Endodermal cell (in vitro differentiated cells): Measurements from ENCODE around the gene SYCN. TPM values are rescaled to one million over a fixed set of nuclear protein-coding genes. Genes with fewer than 3 reads are reported as not detected.
"Not testable (repeated sequence)": the region's sequence is repeated elsewhere in the genome, so short reads cannot be mapped to it uniquely, and the experiment has no call there.

Experiments used
- DNase-seq: peaks from one replicate; pipeline ENCODE4 v3.0.0-alpha.2; 2017
- H3K27ac ChIP-seq: 2 replicates; pipeline ENCODE4 v1.5.1; 2013; ENCODE audit warnings: mild to moderate bottlenecking, low read depth, low read length, moderate library complexity
- H3K27me3 ChIP-seq: 2 replicates; pipeline ENCODE4 v1.6.1; 2013; ENCODE audit warnings: mild to moderate bottlenecking, low read length, moderate library complexity; ENCODE audit not compliant: insufficient read depth, control insufficient read depth, poor library complexity, severe bottlenecking
- H3K36me3 ChIP-seq: 2 replicates; pipeline ENCODE4 v1.7.0; 2013; ENCODE audit warnings: mild to moderate bottlenecking, low read length, moderate library complexity; ENCODE audit not compliant: control insufficient read depth, insufficient read depth
- H3K4me1 ChIP-seq: one replicate; pipeline ENCODE4 v1.7.0; 2013; ENCODE audit warnings: low read length; ENCODE audit not compliant: control insufficient read depth, insufficient read depth
- H3K4me3 ChIP-seq: 2 replicates; pipeline ENCODE4 v1.5.1; 2013; ENCODE audit warnings: mild to moderate bottlenecking, low read length, moderate library complexity
- H3K9ac ChIP-seq: 2 replicates; pipeline ENCODE4 v1.6.1; 2013; ENCODE audit warnings: mild to moderate bottlenecking, low read length, moderate library complexity; ENCODE audit not compliant: poor library complexity, severe bottlenecking; ENCODE audit errors: extremely low read depth
- H3K9me3 ChIP-seq: 2 replicates; pipeline ENCODE4 v1.6.1; 2013; ENCODE audit warnings: mild to moderate bottlenecking, low read length, moderate library complexity; ENCODE audit not compliant: control insufficient read depth
- H3K27ac Mint-ChIP-seq: 2 replicates; pipeline ENCODE4 v1.8.0; 2020; ENCODE audit warnings: mixed read lengths
- H3K27me3 Mint-ChIP-seq: 2 replicates; pipeline ENCODE4 v1.8.0; 2021; ENCODE audit warnings: mild to moderate bottlenecking, mixed read lengths; ENCODE audit not compliant: insufficient read depth
- H3K36me3 Mint-ChIP-seq: 2 replicates; pipeline ENCODE4 v1.8.0; 2020; ENCODE audit warnings: low read depth, mixed read lengths
- H3K4me1 Mint-ChIP-seq: 2 replicates; pipeline ENCODE4 v1.8.0; 2020; ENCODE audit warnings: mixed read lengths
- H3K4me3 Mint-ChIP-seq: 2 replicates; pipeline ENCODE4 v1.8.0; 2020; ENCODE audit warnings: mild to moderate bottlenecking, moderate library complexity, mixed read lengths
- H3K9me3 Mint-ChIP-seq: 2 replicates; pipeline ENCODE4 v1.8.0; 2020; ENCODE audit warnings: mild to moderate bottlenecking, mixed read lengths
- WGBS, 2 experiments: methylation state at CpG; one replicate each; pipeline versions ENCODE4 v1.1.5 to v1.1.7; 2013; ENCODE audit warnings: missing lambda C conversion rate in 2 of 2, mixed read lengths in 1 of 2; ENCODE audit not compliant: insufficient coverage in 1 of 2, insufficient read length in 1 of 2; 5-methylcytosine and 5-hydroxymethylcytosine counted together
- total RNA-seq, 2 donors: library from RNA; stranded (reverse); fragmentation: NEBNext Ultra II Directional in 1 of 2; extraction: Animal tissue kit (Norgen Biotek cat#: 25700) in 1 of 2; gene quantifications; 2 replicates in 1 of 2; 3 replicates in 1 of 2; pipeline ENCODE4 v1.2.1, GENCODE V29; 2021
- TF ChIP-seq, protein P1 (sequence below): fragments of 200-600 bp; sonication (generic); conservative IDR thresholded peaks from 2 replicates; pipeline ENCODE4 v1.5.0; 2021; ENCODE audit warnings: antibody characterized with exemption, mild to moderate bottlenecking

The SYCN gene
- total RNA-seq, 2 donors from 2014 or later, result not detected

DNA sequence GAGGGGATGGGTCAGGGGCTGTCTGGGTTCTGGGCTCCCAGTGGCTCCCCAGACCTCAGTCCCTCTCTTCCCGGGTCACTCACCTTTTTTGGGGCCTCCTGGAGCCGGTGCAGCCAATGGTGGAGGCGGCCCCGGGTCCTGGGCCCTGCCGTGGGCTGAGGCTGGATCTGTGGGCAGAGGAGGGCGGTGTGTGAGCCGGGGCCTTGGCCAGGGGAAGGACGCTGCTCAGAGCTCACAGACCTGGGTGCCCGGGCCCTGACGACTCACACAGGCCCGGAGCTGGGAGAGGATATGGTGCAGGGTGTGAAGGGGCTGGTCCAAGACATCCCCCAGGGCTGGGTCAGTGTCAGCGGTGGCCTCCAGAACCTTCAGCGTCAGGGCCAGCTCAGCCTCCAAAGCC lies 39.7 kb upstream of the SYCN start:
- H3K4me1 ChIP-seq, H3K36me3 ChIP-seq, H3K4me1 Mint-ChIP-seq, H3K9me3 ChIP-seq, H3K4me3 ChIP-seq, H3K36me3 Mint-ChIP-seq, H3K9ac ChIP-seq, H3K4me3 Mint-ChIP-seq, DNase-seq, H3K27ac Mint-ChIP-seq, H3K27ac ChIP-seq, H3K9me3 Mint-ChIP-seq: not testable (repeated sequence)
- WGBS, 2 experiments, result 91% methylated on average over 7 to 12 of the region's 13 CpGs
- peaks cover 31% of the 10 kb centered on the region for H3K27me3 ChIP-seq
- H3K27me3 Mint-ChIP-seq, result peaks cover 67% of the 10 kb centered on the region

DNA sequence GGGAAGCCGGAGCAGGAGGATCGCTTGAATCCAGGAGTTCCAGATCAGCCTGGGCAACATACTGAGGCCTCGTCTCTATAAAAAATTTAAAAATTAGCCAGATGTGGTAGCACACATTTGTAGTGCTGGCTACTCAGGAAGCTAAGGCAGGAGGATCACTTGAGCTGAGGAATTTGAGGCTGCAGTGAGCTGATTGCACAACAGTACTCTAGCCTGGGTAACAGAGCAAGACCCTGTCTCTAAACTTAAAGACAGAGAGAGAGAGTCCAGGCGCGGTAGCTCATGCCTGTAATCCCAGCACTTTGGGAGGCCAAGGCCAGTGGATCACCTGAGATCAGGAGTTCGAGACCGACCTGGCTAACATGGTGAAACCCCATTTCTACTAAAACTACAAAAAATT lies 36.4 kb upstream of the SYCN start:
- H3K9ac ChIP-seq, result no peak overlapping the region
- DNase-seq, result no peak
- no peaks in the 10 kb centered on the region for H3K4me1 Mint-ChIP-seq
- H3K36me3 Mint-ChIP-seq, result no peaks in the 10 kb centered on the region
- H3K4me3 ChIP-seq, result no peak overlapping the region
- H3K4me3 Mint-ChIP-seq, result no peak overlapping the region
- peaks cover 65% of the 10 kb centered on the region for H3K27me3 Mint-ChIP-seq
- no peak overlapping the region for H3K27ac Mint-ChIP-seq
- H3K27ac ChIP-seq, result no peak overlapping the region
- no peaks in the 10 kb centered on the region for H3K9me3 ChIP-seq
- H3K4me1 ChIP-seq, result no peaks in the 10 kb centered on the region
- TF ChIP-seq, protein P1, sequence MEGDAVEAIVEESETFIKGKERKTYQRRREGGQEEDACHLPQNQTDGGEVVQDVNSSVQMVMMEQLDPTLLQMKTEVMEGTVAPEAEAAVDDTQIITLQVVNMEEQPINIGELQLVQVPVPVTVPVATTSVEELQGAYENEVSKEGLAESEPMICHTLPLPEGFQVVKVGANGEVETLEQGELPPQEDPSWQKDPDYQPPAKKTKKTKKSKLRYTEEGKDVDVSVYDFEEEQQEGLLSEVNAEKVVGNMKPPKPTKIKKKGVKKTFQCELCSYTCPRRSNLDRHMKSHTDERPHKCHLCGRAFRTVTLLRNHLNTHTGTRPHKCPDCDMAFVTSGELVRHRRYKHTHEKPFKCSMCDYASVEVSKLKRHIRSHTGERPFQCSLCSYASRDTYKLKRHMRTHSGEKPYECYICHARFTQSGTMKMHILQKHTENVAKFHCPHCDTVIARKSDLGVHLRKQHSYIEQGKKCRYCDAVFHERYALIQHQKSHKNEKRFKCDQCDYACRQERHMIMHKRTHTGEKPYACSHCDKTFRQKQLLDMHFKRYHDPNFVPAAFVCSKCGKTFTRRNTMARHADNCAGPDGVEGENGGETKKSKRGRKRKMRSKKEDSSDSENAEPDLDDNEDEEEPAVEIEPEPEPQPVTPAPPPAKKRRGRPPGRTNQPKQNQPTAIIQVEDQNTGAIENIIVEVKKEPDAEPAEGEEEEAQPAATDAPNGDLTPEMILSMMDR, result no peak
- WGBS, 2 experiments, result 91 to 93% methylated on average over 7 of the region's 7 CpGs
- no peaks in the 10 kb centered on the region for H3K9me3 Mint-ChIP-seq
- H3K27me3 ChIP-seq, result peaks cover 6% of the 10 kb centered on the region
- no peaks in the 10 kb centered on the region for H3K36me3 ChIP-seq

DNA sequence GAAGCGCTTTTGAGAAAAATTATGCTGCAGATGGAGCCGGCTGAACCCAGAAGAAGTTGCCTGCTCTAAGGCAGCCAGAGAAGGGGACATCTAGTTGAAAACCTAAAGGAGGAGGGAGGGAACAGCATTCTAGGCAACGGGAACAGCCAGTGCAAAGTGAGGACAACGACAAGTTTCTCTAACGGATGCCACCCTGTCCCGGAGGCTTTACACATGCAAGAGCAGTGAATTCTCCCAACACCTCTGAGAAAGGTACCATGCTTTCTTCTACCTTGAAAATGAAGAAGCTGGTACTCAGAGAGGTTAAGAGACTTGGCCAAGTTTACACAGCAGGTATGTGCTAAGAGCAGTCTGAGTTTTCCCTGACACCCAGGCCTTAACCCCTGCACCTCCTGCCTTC lies 34.9 kb upstream of the SYCN start:
- Histone ChIP-seq H3K36me3 (no peaks in the 10 kb centered on the region), H3K9me3 (no peaks in the 10 kb centered on the region), H3K9ac (no peak overlapping the region), H3K27me3 (peaks cover 11% of the 10 kb centered on the region), H3K27ac (no peak overlapping the region), H3K4me1 (no peaks in the 10 kb centered on the region), H3K4me3 (no peak overlapping the region)
- TF ChIP-seq, protein P1, result no peak
- no peaks in the 10 kb centered on the region for H3K36me3 Mint-ChIP-seq
- DNase-seq, result no peak
- WGBS, 2 experiments, result 87 to 88% methylated on average over 5 to 6 of the region's 6 CpGs
- no peaks in the 10 kb centered on the region for H3K9me3 Mint-ChIP-seq
- no peak overlapping the region for H3K27ac Mint-ChIP-seq
- no peak overlapping the region for H3K4me3 Mint-ChIP-seq
- no peaks in the 10 kb centered on the region for H3K4me1 Mint-ChIP-seq
- H3K27me3 Mint-ChIP-seq, result peaks cover 58% of the 10 kb centered on the region

- no peaks in the 10 kb centered on the region for H3K9me3 Mint-ChIP-seq
- Histone ChIP-seq H3K9me3 (no peaks in the 10 kb centered on the region), H3K9ac (no peak overlapping the region), H3K27me3 (peaks cover 11% of the 10 kb centered on the region), H3K4me3 (no peak overlapping the region), H3K27ac (no peak overlapping the region), H3K4me1 (no peaks in the 10 kb centered on the region), H3K36me3 (no peaks in the 10 kb centered on the region)
- H3K27me3 Mint-ChIP-seq, result peaks cover 56% of the 10 kb centered on the region
- no peaks in the 10 kb centered on the region for H3K4me1 Mint-ChIP-seq
- H3K36me3 Mint-ChIP-seq, result no peaks in the 10 kb centered on the region
- 83 to 85% methylated on average over 5 of the region's 6 CpGs for WGBS, 2 experiments
- DNase-seq, result no peak
- H3K4me3 Mint-ChIP-seq, result no peak overlapping the region
- TF ChIP-seq, protein P1, result no peak
- H3K27ac Mint-ChIP-seq, result no peak overlapping the region
These were observed 34.1 kb upstream of the SYCN start for GRCh38 chr19:39238209-39238608.
